ENCODE data around the gene DMRTA2.

DNA sequence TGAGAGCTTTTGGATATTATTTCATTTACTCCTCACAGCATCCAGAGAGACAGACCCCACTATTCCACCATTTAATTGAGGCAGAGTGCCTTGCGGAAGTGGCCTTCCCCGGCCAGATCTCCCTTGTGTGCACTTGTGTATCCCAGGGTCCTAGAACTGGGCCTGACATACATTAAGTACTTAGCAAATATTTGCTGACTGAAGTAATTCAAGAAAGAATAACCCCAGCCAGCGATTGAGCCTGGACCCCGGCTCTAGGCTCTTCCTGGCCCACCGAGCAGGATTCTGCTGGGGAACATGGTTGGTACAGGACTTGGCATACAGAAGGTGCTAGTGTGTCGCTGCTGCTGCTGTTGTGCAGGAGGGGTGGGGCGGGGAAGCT lies 8.4 kb downstream of the DMRTA2 start:
- TF ChIP-seq YY1 (IDR thresholded peaks at IDR 0.05; ENCODE audit: insufficient read depth, insufficient read length) = no peak
- no peak for TF ChIP-seq SUZ12 (IDR thresholded peaks at IDR 0.05; ENCODE audit: extremely low read depth, insufficient read depth, insufficient read length)
- no peak for TF ChIP-seq ZNF274 (IDR thresholded peaks at IDR 0.05; ENCODE audit: low read depth, low read length)
